ENCODE measurements around the gene GID8.
"Not testable (repeated sequence)": the region's sequence is repeated elsewhere in the genome, so short reads cannot be mapped to it uniquely, and the experiment has no call there.

Gene GID8

DNA sequence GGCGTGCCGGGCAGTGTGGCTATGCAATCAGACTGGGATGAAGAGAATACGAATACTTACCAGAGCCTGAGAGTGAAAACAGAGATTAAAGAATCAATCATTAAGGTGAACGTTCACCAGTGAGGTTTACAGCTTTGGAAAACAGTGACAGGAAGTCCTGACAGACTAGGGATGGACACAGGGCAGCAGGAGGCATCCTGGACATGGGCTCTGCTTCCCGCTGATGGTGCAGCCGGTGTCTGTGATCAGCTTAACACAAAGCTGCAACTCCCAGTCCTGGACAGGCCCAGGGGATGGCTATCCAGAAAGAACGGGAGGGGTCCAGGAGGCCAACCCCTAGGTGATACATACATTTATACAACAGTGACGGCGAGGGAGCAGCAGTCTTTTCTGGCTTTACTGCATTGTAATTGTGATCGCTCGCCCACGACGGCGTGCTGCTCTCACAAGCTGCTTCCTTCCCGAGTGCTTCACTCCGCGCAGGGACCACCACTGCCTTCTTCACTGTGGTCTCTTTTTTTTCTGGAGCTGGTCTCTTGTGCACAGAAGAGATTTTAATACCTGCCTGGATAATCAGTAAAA, 32.3 kb upstream of the GID8 start:
- no peak for DNase-seq

DNA sequence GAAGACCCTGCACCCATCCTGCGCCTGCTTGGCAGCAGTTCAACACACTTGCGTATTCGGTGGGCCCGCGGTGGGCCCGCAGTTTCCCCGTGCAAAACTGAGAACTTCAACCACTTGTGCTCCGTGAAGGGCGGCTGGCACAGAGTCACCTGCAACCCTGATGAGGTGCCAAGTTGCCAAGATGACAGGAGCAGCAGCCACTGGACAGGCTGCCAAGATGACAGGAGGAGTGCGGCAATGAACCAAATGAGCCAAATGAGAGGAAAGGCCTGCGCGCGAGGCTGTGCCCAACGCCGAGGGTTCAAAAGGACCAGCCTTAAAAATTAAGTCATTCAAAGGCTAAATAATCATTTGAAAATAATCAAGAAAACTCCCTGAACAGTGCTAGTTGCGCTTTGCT, 31.7 kb upstream of the GID8 start:
- DNase-seq: no peak

DNA sequence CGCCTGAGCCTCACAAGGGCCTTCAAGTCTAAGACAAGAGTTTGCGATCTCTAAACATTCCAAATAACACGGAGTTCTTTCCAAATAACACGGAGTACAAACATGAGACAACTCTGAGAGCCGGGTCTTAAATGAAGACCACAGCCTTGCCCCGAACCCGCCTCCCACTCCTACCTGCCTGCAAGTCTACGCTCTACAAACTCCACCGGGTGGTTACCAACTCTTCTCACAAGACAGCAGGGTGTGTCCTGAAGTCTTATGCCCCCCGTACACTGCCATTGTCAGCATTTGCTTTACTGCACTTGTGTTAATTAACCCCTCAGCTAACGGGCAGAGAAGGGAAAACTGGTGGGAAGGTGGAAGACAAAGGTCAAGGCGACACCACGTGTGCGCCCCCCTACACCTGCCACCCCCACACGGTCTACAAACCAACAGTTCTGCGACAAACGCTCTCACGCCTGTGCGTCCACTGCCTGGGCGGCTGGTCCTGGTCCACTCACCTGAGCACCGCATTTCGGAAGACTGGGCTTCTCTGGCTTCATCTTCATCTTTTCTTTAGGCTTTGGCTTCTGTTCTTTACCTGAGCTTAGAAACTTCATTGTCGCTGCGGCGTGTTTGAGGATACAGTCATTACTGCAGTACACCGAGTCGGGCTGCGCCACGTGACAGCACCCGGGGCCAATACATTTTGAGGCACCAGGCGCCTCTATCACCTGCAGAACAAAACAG, 31.1 kb upstream of the GID8 start:
- no peak for DNase-seq

DNA sequence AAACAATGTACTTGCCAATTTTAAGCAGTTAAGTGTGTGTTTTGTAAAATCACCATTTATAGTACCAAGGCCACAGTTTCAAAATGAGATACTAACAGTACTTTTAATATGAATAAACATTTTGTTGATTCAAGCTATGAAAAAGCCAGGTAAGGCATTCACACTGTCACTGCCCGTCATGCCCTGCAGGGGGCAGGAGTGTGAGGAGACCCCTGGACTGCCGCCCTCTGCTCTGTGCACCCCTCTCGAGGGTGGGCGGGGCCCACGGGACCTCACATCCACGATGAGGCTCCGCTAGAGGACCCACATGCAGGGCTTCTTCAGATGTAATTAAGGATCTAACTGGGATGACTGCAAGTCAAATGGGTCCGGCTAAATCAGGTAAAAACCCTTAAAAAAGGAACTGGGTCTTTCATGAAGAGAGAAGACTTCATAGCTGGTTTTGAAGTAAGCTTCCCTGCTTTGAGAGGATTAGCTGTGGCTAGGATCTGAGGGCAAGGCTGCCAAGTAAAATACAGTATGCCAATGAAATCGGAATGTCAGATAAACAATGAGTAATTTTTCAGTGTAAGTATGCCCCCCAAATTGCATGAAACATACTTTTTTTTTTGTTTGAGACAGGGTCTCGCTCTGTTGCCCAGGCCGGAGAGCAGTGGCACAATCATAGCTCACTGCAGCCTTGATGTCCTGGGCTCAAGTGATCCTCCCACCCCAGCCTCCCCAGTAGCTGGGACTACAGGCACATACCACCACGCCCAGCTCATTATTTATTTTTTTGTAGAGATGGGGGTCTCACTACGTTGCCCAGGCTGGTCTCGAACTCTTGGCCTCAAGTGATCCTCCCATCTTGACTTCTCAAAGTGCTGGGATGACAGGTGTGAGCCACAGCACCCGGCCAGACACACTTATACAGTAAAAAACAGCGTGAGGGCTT, 30.3 kb upstream of the GID8 start:
- DNase-seq: peak; percentile 12

DNA sequence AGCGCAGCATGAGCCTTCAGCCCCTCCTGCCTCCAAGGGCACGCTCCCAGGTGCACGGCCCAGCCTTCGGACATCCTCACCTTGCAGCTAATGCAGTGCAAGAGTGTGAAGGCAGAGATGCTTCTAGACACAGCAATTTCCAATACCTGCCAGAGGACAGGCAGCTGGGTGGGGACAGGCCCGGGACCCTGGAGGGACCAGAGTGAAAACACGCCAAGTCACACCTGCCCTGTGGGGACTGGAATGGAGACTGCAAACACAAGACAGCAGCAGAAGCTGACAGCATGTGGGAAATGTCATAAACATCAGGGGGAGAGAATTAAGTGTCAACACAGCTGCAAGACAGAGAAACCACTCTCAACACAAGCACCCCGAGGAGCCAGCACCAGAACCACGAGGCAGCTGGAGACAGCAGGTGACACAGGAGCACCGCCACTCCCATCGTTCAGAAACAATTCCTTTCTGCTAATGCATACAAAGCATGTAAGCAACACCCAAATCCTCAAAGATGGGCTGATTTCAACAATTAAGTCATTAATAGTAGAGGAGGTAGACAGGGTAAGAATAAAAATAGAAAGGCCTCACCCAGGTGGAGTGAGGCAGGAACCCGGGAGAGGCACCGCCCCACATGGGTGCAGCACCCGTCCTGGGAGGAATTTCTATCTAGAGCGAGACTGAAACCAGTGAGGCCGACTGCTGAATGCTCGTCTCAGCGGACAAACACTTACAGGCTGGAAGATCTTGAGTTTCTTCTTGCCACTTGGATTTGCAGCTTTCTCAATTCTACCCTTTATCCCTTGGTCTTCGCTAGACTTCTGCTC, 28.8 kb upstream of the GID8 start:
- DNase-seq: no peak

GRCh38 chr20:62910217-62910766, 27.7 kb upstream of the GID8 start:
- no peak for DNase-seq

GRCh38 chr20:62910777-62911497, 27.0 kb upstream of the GID8 start:
- no peak for DNase-seq

DNA sequence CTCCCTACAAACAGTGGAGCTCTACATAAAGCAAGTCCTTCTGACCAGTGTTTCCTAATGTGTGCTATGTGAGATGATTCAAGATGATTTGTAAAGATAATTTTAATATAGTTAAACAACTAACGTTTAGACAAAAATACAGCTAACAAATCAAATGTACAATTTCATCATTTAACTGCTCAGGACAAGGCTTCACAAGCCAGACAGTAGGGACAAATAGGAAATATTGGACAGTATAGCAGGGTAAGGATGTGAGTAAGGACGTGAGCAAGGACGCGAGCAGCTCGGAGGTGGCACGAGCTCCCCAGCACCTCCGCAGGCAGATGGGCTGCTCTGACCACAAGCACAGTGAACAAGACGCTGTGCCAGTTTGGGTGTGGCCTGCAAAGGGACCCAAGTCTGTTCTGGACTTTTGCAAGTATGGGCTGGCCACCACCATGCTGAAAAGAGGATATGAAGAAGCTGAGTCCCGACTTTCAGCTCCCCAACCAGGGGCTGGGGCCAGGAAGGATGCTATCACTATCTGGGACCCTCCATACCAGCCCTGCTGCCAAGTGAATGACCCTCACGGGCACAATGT, 26.2 kb upstream of the GID8 start:
- DNase-seq: no peak

DNA sequence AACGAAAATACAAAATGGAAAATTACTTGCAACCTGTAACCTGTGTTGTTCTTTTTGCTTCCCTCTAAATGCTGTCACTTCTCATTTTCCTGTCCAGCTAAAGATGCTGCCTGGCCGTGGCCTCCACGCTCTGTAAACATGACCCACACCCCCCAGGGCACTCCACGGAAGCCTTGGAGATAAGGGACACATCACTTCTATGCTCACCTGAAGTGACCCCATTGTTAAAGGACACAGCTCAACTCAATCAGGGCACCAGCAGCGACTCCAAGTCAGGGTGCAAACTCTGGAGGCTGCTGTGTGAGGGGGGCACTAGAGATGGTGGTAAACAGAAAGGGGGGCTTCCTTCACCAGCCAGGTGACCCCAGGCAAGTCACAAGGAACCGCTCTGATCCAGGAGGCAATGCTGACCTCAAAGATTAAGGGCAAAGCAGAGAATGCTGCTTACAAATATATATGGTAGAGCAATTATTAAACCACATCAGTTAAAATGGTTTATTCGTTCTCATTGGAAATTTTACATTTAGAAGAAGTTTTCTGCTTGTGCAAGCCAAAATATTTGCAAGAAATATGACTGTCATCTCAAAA, 24.8 kb upstream of the GID8 start:
- DNase-seq: no peak

DNA sequence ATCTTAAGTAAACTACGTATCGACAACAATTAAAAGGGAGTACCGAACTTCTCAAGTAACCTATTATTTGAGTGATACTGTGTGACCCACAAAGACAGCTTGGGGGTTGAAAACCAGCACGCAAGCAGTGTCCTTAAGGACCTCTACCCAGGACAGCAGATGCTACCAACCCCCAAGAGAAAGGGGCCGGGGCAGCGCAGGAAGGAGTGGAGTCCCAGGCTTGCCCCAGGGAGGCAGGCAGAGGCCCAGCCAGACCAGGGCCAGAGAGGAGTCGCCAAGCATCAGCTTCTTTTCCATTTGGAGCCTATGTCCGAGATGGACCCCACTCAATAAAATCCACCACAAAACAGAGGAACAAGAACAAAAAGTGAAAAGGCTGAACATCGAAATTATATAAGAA, 23.5 kb upstream of the GID8 start:
- no peak for DNase-seq

DNA sequence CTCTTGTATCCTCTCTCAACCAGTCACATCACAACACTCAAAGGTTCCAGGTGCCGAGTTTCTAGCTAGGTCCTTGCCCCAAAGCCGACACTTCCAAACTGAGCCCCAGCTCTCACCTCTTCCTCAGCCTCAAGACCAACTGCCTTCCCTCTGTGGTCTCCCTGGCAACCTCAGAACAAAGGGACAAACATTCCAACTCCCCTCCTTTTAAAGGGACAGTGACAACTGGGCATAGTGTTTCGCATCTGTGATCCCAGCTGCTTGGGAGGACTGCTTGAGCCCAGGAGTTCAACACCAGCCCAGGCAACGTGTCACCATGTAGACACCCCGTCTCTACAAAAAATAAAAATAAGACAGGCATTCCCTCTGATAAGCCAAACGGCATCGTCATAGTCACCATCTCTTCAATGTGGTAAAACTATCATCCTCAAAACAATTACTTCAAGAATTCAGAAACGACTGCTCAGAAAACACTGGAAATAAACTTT, 22.9 kb upstream of the GID8 start:
- no peak for DNase-seq

- DNase-seq: no peak
Measured at GRCh38 chr20:62916703-62917476, 21.1 kb upstream of the GID8 start.

DNA sequence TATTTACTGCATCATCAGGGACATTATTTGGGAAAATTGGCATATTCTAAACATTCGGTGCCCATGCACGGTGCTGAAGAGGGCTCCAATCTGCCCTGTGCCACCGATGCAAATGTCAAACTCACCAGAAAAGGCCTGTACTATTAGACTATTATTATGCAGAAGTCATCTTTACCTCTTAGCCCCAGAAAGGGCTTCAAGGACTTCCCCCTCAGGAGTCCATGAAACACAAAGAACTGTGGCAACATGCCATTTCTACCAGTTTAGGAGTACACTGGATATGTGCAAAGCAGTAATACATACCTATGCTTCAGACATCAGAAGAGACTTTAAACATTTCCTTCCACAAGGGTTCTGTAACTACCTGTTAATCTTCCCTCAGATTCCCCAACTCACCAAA, 20.2 kb upstream of the GID8 start:
- DNase-seq: no peak

DNA sequence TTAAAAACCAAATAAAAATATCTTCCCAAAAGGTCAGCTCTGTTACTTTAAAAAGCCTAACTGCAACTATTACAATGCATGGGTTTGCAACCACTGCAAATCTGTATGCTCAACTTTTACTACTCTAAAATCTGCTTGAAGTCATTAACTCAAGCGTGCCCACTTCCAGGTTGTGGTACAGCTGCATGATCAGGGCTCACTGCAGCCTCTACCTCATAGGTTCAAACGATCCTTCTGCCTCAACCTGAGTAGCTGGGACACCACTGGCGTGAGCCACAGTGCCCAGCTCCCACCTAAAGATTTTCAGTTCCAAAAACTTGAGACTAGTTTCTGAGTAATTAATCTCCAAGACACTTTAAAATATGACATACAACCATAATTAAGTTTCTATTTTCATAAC, 19.8 kb upstream of the GID8 start:
- DNase-seq: no peak

DNA sequence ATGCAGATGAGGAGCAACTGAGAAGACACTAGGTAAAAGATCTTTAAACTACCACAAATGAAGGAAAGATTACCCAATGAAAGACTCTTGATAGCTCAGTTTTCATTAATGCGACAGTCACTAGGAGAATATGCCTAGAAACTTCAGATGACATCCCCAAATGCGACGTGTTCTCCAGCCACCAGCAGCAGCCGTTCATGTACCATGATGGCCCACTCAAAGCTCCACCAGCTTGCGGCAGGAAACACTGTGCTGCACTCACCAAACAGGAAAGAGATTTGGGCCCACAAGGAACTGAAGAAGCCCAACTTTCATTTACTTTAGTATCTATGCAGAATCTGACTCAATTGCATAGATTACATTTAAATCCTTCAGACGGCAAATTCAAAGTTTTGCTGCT, 19.1 kb upstream of the GID8 start:
- no peak for DNase-seq

- DNase-seq: no peak
Measured at GRCh38 chr20:62920039-62920645, 17.8 kb upstream of the GID8 start.

- DNase-seq: peak; percentile 66
Measured at GRCh38 chr20:62921119-62921687, 16.7 kb upstream of the GID8 start.

DNA sequence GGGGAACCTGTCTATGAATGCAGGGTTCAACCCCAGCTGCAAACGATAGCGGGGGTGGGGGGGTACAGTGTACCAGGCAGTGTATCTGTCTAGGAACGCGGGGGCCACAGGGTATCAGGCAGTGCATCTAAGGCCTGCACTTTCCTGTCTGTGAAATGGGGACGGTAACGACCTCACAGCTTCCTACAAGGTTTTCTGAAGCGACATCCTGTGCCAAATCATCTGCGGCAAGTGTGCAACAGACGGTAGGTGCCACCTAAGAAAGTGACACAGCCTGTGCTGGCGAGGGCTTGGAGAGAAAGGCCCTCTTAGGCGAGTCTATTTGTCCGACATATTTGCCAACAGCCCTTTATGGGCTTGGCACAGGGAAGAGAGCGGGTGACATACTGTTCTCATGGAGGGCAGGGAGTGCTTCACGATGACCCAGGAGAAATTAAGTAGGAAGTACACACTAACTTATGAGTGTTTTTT, 15.5 kb upstream of the GID8 start:
- no peak for DNase-seq

DNA sequence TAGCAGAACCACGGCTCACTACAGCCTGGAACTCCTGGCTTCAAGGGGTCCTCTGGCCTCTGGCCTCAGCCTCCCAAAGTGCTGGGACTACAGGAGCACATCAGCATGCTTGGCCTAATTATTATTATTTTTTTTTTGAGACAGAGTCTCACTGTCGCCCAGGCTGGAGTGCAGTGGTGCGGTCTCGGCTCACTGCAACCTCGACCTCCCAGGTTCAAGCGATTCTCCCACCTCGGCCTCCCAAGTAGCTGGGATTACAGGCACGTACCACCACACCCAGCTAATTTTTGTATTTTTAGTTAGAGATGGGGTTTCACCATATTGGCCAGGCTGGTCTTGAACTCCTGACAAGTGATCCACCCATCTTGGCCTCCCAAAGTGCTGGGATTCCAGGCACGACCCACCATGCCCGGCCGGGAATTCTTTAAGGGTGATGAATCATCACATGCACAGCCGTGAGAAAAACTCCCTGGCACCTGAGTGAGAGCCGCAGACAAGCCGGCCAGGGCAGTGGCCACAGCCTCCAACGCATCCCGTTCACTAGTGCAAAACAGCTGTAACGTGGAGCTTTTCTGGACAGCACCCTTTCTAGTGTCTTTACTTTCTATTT, 14.8 kb upstream of the GID8 start:
- not testable (repeated sequence) for DNase-seq
